ENCODE data around the gene KLK13. TPM values are rescaled to one million over a fixed set of nuclear protein-coding genes. Genes with fewer than 3 reads are reported as not detected.

Gene KLK13
- total RNA-seq, 2 donors from 2014 or later = 0.52 to 31.6 TPM

DNA sequence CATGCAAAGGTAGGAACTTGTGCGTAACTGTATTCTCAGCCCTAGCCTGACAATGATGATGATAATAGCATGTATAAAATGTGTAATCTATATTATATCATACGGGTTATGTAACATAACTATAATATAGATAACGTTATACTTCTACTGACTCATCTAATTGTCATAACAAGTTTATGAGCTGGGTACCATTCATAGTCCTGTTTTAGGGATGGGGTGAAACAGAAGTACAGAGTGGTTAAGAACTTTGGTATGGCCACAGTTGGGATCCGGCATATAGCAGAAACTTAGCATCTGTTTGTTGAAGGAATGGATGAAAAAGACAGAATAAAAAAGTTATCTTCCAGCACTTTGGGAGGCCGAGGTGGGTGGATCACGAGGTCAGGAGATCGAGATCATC, 38.1 kb upstream of the KLK13 start:
- Histone ChIP-seq H3K36me3 (replicated peaks in 1 of 2; ENCODE audit: insufficient read depth in 1 of 2, low read depth in 2 of 2) (peaks cover 0 to 2% of the 10 kb centered on the region in 2 donors), H3K4me1 (peaks cover 34% of the 10 kb centered on the region)
- intact Hi-C loops (cut with DNase I) = loop anchor here (10.0 kb wide), 1 partner anchor 298 kb away; no protein-coding TSS in a partner anchor

DNA sequence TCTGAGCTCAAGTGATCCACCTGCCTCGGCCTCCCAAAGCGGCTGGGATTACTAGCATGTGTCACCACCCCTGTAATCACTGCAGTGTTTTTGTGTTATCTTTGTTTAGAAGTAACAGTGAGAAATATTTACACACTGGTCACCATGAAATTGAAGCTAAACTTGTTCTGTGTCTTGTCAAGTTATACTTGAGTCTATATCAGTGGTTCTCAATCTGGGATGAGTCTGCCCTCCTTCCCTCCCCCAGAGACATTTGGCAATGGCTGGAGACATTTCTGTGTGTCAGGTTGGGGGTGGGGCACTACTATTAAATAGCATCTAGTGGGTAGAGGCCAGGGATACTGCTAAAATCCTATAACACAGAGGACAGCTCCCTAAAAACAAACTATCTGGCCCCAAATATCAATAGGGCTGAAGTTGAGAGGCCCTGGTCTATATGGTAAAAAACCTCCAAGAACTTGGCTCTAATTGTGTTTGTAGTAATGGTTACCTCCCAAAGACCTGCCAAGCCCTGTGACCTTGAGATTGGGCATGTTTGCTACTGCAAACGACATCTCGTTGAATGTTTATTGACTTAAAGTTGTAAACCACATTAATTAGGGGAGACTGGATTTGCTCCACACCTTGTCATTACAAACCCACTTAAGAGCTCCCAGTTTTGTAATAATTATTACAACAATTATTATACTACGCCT, 36.4 kb upstream of the KLK13 start:
- 24 to 25% methylated on average over 5 of the region's 5 CpGs for WGBS, 2 donors
- Histone ChIP-seq H3K4me1 (peaks cover 21% of the 10 kb centered on the region), H3K27me3 (no peaks in the 10 kb centered on the region), H3K4me3 (no peak overlapping the region), H3K9me3 (no peaks in the 10 kb centered on the region), H3K36me3 (replicated peaks in 1 of 2; ENCODE audit: insufficient read depth in 1 of 2, low read depth in 2 of 2) (peaks cover 0 to 2% of the 10 kb centered on the region in 2 donors), H3K27ac (peak overlapping the region in 3 of 4 donors; percentile 2 to 31 (median 5))
- intact Hi-C loops (cut with DNase I) = loop anchor here (10.0 kb wide), 1 partner anchor 297 kb away; no protein-coding TSS in a partner anchor
- DNase-seq (peak in 1 of 4 donors; percentile 54), ATAC-seq (no peak)
- TF ChIP-seq, protein P1, sequence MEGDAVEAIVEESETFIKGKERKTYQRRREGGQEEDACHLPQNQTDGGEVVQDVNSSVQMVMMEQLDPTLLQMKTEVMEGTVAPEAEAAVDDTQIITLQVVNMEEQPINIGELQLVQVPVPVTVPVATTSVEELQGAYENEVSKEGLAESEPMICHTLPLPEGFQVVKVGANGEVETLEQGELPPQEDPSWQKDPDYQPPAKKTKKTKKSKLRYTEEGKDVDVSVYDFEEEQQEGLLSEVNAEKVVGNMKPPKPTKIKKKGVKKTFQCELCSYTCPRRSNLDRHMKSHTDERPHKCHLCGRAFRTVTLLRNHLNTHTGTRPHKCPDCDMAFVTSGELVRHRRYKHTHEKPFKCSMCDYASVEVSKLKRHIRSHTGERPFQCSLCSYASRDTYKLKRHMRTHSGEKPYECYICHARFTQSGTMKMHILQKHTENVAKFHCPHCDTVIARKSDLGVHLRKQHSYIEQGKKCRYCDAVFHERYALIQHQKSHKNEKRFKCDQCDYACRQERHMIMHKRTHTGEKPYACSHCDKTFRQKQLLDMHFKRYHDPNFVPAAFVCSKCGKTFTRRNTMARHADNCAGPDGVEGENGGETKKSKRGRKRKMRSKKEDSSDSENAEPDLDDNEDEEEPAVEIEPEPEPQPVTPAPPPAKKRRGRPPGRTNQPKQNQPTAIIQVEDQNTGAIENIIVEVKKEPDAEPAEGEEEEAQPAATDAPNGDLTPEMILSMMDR (IDR thresholded peaks at IDR 0.05) = no peak
- TF ChIP-seq POLR2A (IDR thresholded peaks at IDR 0.05) = no peak

More for the DNA sequence above, 38.1 kb upstream of the KLK13 start:
- no peak overlapping the region for H3K27ac ChIP-seq
- TF ChIP-seq, protein P1 (IDR thresholded peaks at IDR 0.05) = no peak
- no peak for TF ChIP-seq POLR2A (IDR thresholded peaks at IDR 0.05)
- ATAC-seq (no peak), DNase-seq (no peak)
- H3K27me3 ChIP-seq = no peaks in the 10 kb centered on the region
- H3K9me3 ChIP-seq = no peaks in the 10 kb centered on the region
- WGBS, 2 donors = 87 to 93% methylated on average over 7 of the region's 7 CpGs
- H3K4me3 ChIP-seq = no peak overlapping the region

DNA sequence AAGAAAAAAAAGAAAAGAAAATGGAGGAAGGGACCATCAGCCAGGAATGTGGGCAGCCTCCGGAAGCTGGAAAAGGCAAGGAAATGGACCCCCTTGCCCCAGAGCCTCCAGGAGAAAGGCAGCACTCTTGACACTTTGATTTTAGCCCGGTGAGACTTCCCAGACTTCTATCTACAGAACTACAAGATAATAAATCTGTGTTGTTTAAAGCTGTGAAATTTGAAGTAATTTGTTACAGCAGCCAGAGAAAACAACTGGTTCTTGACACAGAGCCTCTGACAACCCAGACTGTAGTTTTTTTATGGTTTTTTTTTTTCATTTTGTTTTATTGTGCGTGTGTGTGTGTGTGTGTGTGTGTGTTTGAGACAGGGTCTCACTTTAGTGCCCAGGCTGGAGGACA, 35.7 kb upstream of the KLK13 start:
- no peak for TF ChIP-seq POLR2A (IDR thresholded peaks at IDR 0.05)
- TF ChIP-seq, protein P1 (IDR thresholded peaks at IDR 0.05) = no peak
- no peak overlapping the region for H3K4me3 ChIP-seq
- H3K27me3 ChIP-seq = no peaks in the 10 kb centered on the region
- H3K4me1 ChIP-seq = peaks cover 21% of the 10 kb centered on the region
- peaks cover 0 to 2% of the 10 kb centered on the region in 2 donors for H3K36me3 ChIP-seq (replicated peaks in 1 of 2; ENCODE audit: insufficient read depth in 1 of 2, low read depth in 2 of 2)
- no peak for ATAC-seq
- H3K27ac ChIP-seq = no peak overlapping the region
- WGBS, 2 donors = 50 to 57% methylated on average over 3 of the region's 3 CpGs
- intact Hi-C loops (cut with DNase I) = loop anchor here (10.0 kb wide), 1 partner anchor 296 kb away; no protein-coding TSS in a partner anchor
- no peak for DNase-seq
- no peaks in the 10 kb centered on the region for H3K9me3 ChIP-seq

DNA sequence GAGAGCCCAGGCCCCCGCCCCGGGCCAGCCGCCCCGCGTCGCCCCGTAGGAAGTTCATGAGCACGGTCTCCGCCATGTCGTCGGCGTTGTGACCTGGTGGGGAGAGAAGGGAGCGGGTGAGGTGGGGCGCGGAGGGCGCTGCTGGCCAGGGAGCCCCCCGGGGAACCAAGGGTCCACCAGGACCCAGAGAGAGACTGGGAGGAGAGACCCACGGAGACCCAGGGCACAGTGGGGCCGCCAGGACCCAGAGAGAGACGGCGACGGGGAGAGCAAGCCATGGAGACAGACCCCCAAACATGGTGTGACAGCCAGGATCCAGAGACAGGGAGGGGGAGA, 34.1 kb upstream of the KLK13 start:
- Histone ChIP-seq H3K36me3 (replicated peaks in 1 of 2; ENCODE audit: insufficient read depth in 1 of 2, low read depth in 2 of 2) (peaks cover 0 to 2% of the 10 kb centered on the region in 2 donors), H3K27me3 (no peaks in the 10 kb centered on the region), H3K9me3 (no peaks in the 10 kb centered on the region), H3K4me1 (peaks cover 26% of the 10 kb centered on the region), H3K4me3 (no peak overlapping the region), H3K27ac (no peak overlapping the region)
- ATAC-seq (no peak), DNase-seq (no peak)
- intact Hi-C loops (cut with DNase I) = loop anchor here (5.0 to 10.0 kb wide), 2 partner anchors 77 to 164 kb away; no protein-coding TSS in a partner anchor
- TF ChIP-seq, protein P1 (IDR thresholded peaks at IDR 0.05) = no peak
- TF ChIP-seq POLR2A (IDR thresholded peaks at IDR 0.05) = no peak
- WGBS, 2 donors = 86 to 87% methylated on average over 16 to 20 of the region's 22 CpGs
